Keratinocyte (primary cell): Measurements from ENCODE around the gene APEX1. TPM values are rescaled to one million over a fixed set of nuclear protein-coding genes. Genes with fewer than 3 reads are reported as not detected.

Experiments used
- DNase-seq: peaks from one replicate; pipeline ENCODE4 v3.0.0-alpha.2; 2011; ENCODE audit warnings: low read depth, missing footprints, low spot score
- FAIRE-seq: peaks from 2 replicates; lab custom pipeline; 2011; peaks lifted over from hg19 to GRCh38; lab: Jason Lieb, UNC
- H2AFZ ChIP-seq: 2 replicates; pipeline ENCODE4 v1.6.0; 2012; ENCODE audit warnings: low read length, control low read depth, inconsistent platforms; ENCODE audit not compliant: control insufficient read depth
- H3K27ac ChIP-seq: 2 replicates; pipeline ENCODE4 v1.5.1; 2011; ENCODE audit warnings: low read length; ENCODE audit not compliant: control insufficient read depth, insufficient read depth
- H3K27me3 ChIP-seq: 3 replicates; pipeline ENCODE4 v1.6.0; 2011; ENCODE audit warnings: low read length; ENCODE audit not compliant: control insufficient read depth, insufficient read depth; ENCODE audit errors: extremely low read depth
- H3K36me3 ChIP-seq, 2 experiments: 2 replicates in 1 of 2; 3 replicates in 1 of 2; pipeline ENCODE4 v1.5.1; 2011; ENCODE audit warnings: low read length in 2 of 2, mild to moderate bottlenecking in 1 of 2; ENCODE audit not compliant: control insufficient read depth in 2 of 2, insufficient read depth in 2 of 2; ENCODE audit errors: extremely low read depth in 1 of 2
- H3K4me1 ChIP-seq: 3 replicates; pipeline ENCODE4 v1.5.1; 2011; ENCODE audit warnings: low read length; ENCODE audit not compliant: control insufficient read depth, insufficient read depth; ENCODE audit errors: extremely low read depth
- H3K4me2 ChIP-seq: 3 replicates; pipeline ENCODE4 v1.6.0; 2011; ENCODE audit warnings: low read depth, low read length; ENCODE audit not compliant: control insufficient read depth, insufficient read depth; ENCODE audit errors: extremely low read depth
- H3K4me3 ChIP-seq, 3 experiments: fragments of 200-600 bp in 1 of 3; sonication (generic) in 1 of 3; 2 replicates in 2 of 3; 3 replicates in 1 of 3; pipeline ENCODE4 v1.5.1; 2011 to 2016; ENCODE audit warnings: low read length in 3 of 3, mild to moderate bottlenecking in 3 of 3, control low read depth in 2 of 3, inconsistent platforms in 1 of 3, low read depth in 1 of 3, mixed read lengths in 1 of 3, mixed run types in 1 of 3, moderate library complexity in 1 of 3; ENCODE audit not compliant: control insufficient read depth in 2 of 3, insufficient read depth in 2 of 3; ENCODE audit errors: extremely low read depth in 1 of 3
- H3K79me2 ChIP-seq: 2 replicates; pipeline ENCODE4 v1.6.0; 2012; ENCODE audit warnings: low read length; ENCODE audit not compliant: control insufficient read depth, insufficient read depth
- H3K9ac ChIP-seq: 3 replicates; pipeline ENCODE4 v1.6.0; 2011; ENCODE audit warnings: low read length; ENCODE audit not compliant: control insufficient read depth, insufficient read depth; ENCODE audit errors: extremely low read depth
- H3K9me1 ChIP-seq: 3 replicates; pipeline ENCODE4 v1.6.0; 2011; ENCODE audit warnings: low read length; ENCODE audit not compliant: control insufficient read depth, insufficient read depth; ENCODE audit errors: extremely low read depth
- H3K9me3 ChIP-seq: 2 replicates; pipeline ENCODE4 v1.5.1; 2012; ENCODE audit warnings: low read depth, low read length; ENCODE audit not compliant: control insufficient read depth
- H4K20me1 ChIP-seq: 3 replicates; pipeline ENCODE4 v1.6.0; 2011; ENCODE audit warnings: low read length; ENCODE audit not compliant: control insufficient read depth, insufficient read depth; ENCODE audit errors: extremely low read depth
- EZH2 ChIP-seq: IDR thresholded peaks from one replicate; pipeline ENCODE4 v1.6.1; 2012; ENCODE audit warnings: inconsistent platforms, mild to moderate bottlenecking, low read length, moderate library complexity
- dilution Hi-C: fragments of 300-500 bp; cut with MboI; formaldehyde crosslinking; loops from one replicate; pipeline ENCODE4 v1.7.0; 2020; ENCODE audit warnings: low sequenced_read_pairs; ENCODE audit not compliant: extremely low pct_ligation_motif_present
- polyA plus RNA-seq, 5 experiments: library from polyadenylated mRNA; depleted of rRNA in 3 of 5; stranded (reverse) in 3 of 5; stranded (forward) in 1 of 5; unstranded in 1 of 5; fragments of >200 nt; gene quantifications; 1 replicate in 1 of 5; 2 replicates in 3 of 5; 3 replicates in 1 of 5; pipeline versions ENCODE4 v1.2.1 to v1.2.3, GENCODE V29; 2011 to 2012; ENCODE audit warnings: missing spikeins in 2 of 5, low read depth in 1 of 5, low replicate concordance in 1 of 5
- TF ChIP-seq, protein P1 (sequence below), 3 experiments: IDR thresholded peaks in 1 of 3; conservative IDR thresholded peaks in 1 of 3; optimal IDR thresholded peaks in 1 of 3; 2 replicates in 2 of 3; 3 replicates in 1 of 3; pipeline versions ENCODE3 to v1.5.1; 2011; ENCODE audit warnings: low read length in 3 of 3, mild to moderate bottlenecking in 3 of 3, moderate library complexity in 2 of 3, control low read depth in 1 of 3, inconsistent platforms in 1 of 3; ENCODE audit not compliant: insufficient read depth in 2 of 3; ENCODE audit errors: extremely low read depth in 1 of 3

APEX1 gene
- polyA plus RNA-seq, 1 donor (not counting 4 experiments of a cell fraction or from before 2014, with no cell fraction given): 234 TPM

DNA sequence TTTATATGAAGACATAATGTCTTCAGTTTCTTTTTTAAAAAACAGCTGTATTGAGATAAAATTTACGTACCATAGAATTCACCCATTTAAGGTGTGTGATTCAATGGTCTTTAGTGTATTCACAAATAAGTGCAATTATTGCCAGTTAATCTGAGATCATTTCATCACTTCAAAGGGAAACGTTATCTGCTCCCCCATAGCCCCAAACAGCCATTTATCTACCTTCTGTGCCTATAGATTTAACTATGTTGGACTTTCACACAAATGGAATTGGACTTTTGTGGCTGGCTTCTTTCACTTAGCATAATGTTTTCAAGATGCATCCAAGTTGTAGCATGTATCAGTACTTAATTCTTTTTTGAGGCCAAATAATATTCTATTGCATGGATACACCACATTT, 23.9 kb downstream of the APEX1 start:
- H3K27me3 ChIP-seq: no peaks in the 10 kb centered on the region
- H3K9me1 ChIP-seq: peaks cover 4% of the 10 kb centered on the region
- DNase-seq (no peak), FAIRE-seq (no peak)
- TF ChIP-seq, protein P1, sequence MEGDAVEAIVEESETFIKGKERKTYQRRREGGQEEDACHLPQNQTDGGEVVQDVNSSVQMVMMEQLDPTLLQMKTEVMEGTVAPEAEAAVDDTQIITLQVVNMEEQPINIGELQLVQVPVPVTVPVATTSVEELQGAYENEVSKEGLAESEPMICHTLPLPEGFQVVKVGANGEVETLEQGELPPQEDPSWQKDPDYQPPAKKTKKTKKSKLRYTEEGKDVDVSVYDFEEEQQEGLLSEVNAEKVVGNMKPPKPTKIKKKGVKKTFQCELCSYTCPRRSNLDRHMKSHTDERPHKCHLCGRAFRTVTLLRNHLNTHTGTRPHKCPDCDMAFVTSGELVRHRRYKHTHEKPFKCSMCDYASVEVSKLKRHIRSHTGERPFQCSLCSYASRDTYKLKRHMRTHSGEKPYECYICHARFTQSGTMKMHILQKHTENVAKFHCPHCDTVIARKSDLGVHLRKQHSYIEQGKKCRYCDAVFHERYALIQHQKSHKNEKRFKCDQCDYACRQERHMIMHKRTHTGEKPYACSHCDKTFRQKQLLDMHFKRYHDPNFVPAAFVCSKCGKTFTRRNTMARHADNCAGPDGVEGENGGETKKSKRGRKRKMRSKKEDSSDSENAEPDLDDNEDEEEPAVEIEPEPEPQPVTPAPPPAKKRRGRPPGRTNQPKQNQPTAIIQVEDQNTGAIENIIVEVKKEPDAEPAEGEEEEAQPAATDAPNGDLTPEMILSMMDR (optimal IDR thresholded peaks at IDR 0.05 in 1 of 3, IDR thresholded peaks at IDR 0.05 in 1 of 3, conservative IDR thresholded peaks at IDR 0.05 in 1 of 3; ENCODE audit: extremely low read depth in 1 of 3, insufficient read depth in 2 of 3, low read length in 3 of 3): no peak
- no peak for TF ChIP-seq EZH2
- peaks cover 7% of the 10 kb centered on the region for H4K20me1 ChIP-seq
- H3K9ac ChIP-seq: no peak overlapping the region
- no peak overlapping the region for H3K4me3 ChIP-seq
- H3K4me1 ChIP-seq: peaks cover 17% of the 10 kb centered on the region
- no peak overlapping the region for H2AFZ ChIP-seq
- H3K79me2 ChIP-seq: peaks cover 6% of the 10 kb centered on the region
- H3K36me3 ChIP-seq: peaks cover 25 to 44% of the 10 kb centered on the region in 2 experiments
- no peak overlapping the region for H3K4me2 ChIP-seq
- no peak overlapping the region for H3K27ac ChIP-seq
- dilution Hi-C loops: no loop called here
- H3K9me3 ChIP-seq: no peaks in the 10 kb centered on the region

DNA sequence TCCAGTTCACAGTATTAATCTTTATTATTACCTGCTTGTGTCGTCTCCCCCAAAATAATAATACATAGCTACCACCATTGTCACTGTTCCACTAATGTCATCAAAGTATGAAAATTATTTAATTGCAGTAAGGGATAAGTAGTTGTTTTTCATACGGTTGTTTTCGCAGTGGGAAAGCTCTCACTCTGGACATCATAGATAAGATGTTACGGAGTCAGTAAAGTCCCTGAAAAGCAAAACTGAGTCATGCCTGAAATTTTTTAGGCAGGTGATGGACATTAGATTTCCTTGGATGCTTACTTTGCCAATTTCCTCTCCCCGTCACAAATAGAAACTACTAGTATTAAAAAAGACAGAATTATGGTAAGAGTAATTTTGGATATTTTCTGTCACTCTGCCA, 27.4 kb downstream of the APEX1 start:
- TF ChIP-seq, protein P1 (optimal IDR thresholded peaks at IDR 0.05 in 1 of 3, IDR thresholded peaks at IDR 0.05 in 1 of 3, conservative IDR thresholded peaks at IDR 0.05 in 1 of 3; ENCODE audit: extremely low read depth in 1 of 3, insufficient read depth in 2 of 3, low read length in 3 of 3): no peak
- no peak for TF ChIP-seq EZH2
- Histone ChIP-seq H3K9me1 (no peaks in the 10 kb centered on the region), H3K9me3 (no peaks in the 10 kb centered on the region), H3K27me3 (no peaks in the 10 kb centered on the region), H3K79me2 (no peaks in the 10 kb centered on the region), H3K9ac (no peak overlapping the region), H4K20me1 (no peaks in the 10 kb centered on the region), H3K4me3 (no peak overlapping the region), H3K36me3 (peaks cover 5 to 11% of the 10 kb centered on the region in 2 experiments), H2AFZ (no peak overlapping the region), H3K4me1 (peaks cover 4% of the 10 kb centered on the region), H3K4me2 (no peak overlapping the region), H3K27ac (no peak overlapping the region)
- FAIRE-seq: no peak
- no peak for DNase-seq
- dilution Hi-C loops: no loop called here
